Natural killer cell (primary cell): ENCODE results near the gene FADS2. TPM values are rescaled to one million over a fixed set of nuclear protein-coding genes. Genes with fewer than 3 reads are reported as not detected.

Experiments used
- ATAC-seq, 3 donors: fragments of 150-1000 bp in 2 of 3; fragments of 200-7000 bp in 1 of 3; cut with Tn5 transposase; 1 replicate in 1 of 3; 2 replicates in 2 of 3; pipeline ENCODE4 v1.10.0; 2021; ENCODE audit warnings: mild to moderate bottlenecking in 2 of 3, moderate library complexity in 2 of 3
- DNase-seq, 2 donors: peaks; one replicate each; pipeline versions ENCODE4 v3.0.0 to v3.0.0-alpha.2; 2013 to 2021; ENCODE audit warnings: mixed read lengths in 1 of 2
- H3K27ac ChIP-seq: one replicate; pipeline ENCODE4 v1.5.1; 2013; ENCODE audit warnings: mild to moderate bottlenecking, low read length
- H3K27me3 ChIP-seq: one replicate; pipeline ENCODE4 v1.6.1; 2013; ENCODE audit warnings: low read length; ENCODE audit not compliant: control insufficient read depth, insufficient read depth
- H3K36me3 ChIP-seq: one replicate; pipeline ENCODE4 v1.6.1; 2013; ENCODE audit warnings: low read length; ENCODE audit not compliant: control insufficient read depth, insufficient read depth
- H3K4me1 ChIP-seq: one replicate; pipeline ENCODE4 v1.6.1; 2013; ENCODE audit warnings: low read length; ENCODE audit not compliant: control insufficient read depth, insufficient read depth
- H3K4me3 ChIP-seq: one replicate; pipeline ENCODE4 v1.5.1; 2013; ENCODE audit warnings: low read length
- H3K9me3 ChIP-seq: one replicate; pipeline ENCODE4 v1.6.1; 2013; ENCODE audit warnings: low read length; ENCODE audit not compliant: control insufficient read depth, insufficient read depth
- H3K27ac Mint-ChIP-seq, 2 donors: one replicate each; pipeline ENCODE4 v1.8.0; 2022; ENCODE audit warnings: mild to moderate bottlenecking in 2 of 2, mixed read lengths in 2 of 2, moderate library complexity in 1 of 2
- H3K27me3 Mint-ChIP-seq, 2 donors: one replicate each; pipeline ENCODE4 v1.8.0; 2022; ENCODE audit warnings: low read depth in 2 of 2, mixed read lengths in 2 of 2
- H3K36me3 Mint-ChIP-seq: one replicate; pipeline ENCODE4 v1.8.0; 2022; ENCODE audit warnings: mixed read lengths
- H3K4me1 Mint-ChIP-seq, 2 donors: one replicate each; pipeline ENCODE4 v1.8.0; 2022; ENCODE audit warnings: mixed read lengths in 2 of 2
- H3K4me3 Mint-ChIP-seq: one replicate; pipeline ENCODE4 v1.8.0; 2022; ENCODE audit warnings: mild to moderate bottlenecking, moderate library complexity, mixed read lengths
- H3K9me3 Mint-ChIP-seq, 2 donors: one replicate each; pipeline ENCODE4 v1.8.0; 2022; ENCODE audit warnings: mixed read lengths in 2 of 2
- WGBS: methylation state at CpG from one replicate; pipeline ENCODE4 v1.1.7; 2013; ENCODE audit warnings: missing lambda C conversion rate; ENCODE audit not compliant: insufficient coverage; 5-methylcytosine and 5-hydroxymethylcytosine counted together
- intact Hi-C: fragments of 100-400 bp; cut with micrococcal nuclease; formaldehyde crosslinking; loops from one replicate; pipeline ENCODE4 v1.14.2; 2022
- total RNA-seq, 4 donors: library from RNA; stranded (reverse); fragments of 120-200 nt in 1 of 4; gene quantifications; one replicate each; pipeline versions ENCODE4 v1.2.3 to v1.2.4, GENCODE V29; 2013 to 2022
- TF ChIP-seq, protein P1 (sequence below): fragments of 200-600 bp; IDR thresholded peaks from one replicate; pipeline ENCODE4 v1.8.0; 2022; ENCODE audit warnings: antibody characterized with exemption

FADS2 gene
- total RNA-seq, 3 donors from 2014 or later (not counting 1 experiment from before 2014, with no cell fraction given), result 30.4 to 52.7 (median 34.4) TPM

DNA sequence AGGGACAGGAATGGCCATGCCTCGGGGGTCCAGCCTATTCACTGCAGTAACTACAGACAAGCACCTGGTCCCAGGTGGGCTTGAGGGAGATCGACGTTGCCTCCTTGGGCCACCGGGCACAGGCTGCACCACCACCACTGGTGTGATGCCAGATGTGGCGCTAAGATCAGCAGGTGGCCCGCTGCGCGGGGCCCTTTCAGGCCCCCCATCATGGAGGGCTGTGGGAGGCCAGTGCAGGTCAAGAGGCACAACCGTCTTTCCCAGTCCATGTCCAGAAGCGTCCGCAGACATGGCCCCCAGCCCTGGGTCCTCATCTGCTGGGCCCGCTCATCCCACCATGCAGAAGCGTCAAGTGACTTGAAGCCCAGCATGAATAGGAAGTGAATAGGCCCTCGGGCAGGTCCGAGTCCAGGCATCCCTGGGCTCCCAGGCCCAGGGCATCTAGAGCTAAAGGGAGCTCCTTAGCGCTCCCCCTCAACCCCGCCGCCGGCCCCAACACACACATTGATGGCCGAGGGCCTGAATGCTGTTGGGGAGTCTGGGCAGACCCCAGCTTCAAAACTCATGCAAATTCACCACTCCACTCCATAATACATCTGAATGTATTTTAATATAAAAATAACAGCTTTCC is 45.0 kb downstream of the FADS2 start:
- Histone ChIP-seq H3K27ac (no peak overlapping the region), H3K36me3 (no peaks in the 10 kb centered on the region), H3K4me3 (no peak overlapping the region), H3K9me3 (no peaks in the 10 kb centered on the region), H3K4me1 (peaks cover 8% of the 10 kb centered on the region), H3K27me3 (no peaks in the 10 kb centered on the region)
- no peaks in the 10 kb centered on the region for H3K36me3 Mint-ChIP-seq
- intact Hi-C loops, result no loop called here
- no peaks in the 10 kb centered on the region for H3K9me3 Mint-ChIP-seq
- ATAC-seq, result no peak
- H3K27me3 Mint-ChIP-seq, result no peaks in the 10 kb centered on the region
- 88% methylated on average over 19 of the region's 20 CpGs for WGBS
- DNase-seq, result no peak
- peaks cover 6 to 8% of the 10 kb centered on the region in 2 donors for H3K4me1 Mint-ChIP-seq
- TF ChIP-seq, protein P1, sequence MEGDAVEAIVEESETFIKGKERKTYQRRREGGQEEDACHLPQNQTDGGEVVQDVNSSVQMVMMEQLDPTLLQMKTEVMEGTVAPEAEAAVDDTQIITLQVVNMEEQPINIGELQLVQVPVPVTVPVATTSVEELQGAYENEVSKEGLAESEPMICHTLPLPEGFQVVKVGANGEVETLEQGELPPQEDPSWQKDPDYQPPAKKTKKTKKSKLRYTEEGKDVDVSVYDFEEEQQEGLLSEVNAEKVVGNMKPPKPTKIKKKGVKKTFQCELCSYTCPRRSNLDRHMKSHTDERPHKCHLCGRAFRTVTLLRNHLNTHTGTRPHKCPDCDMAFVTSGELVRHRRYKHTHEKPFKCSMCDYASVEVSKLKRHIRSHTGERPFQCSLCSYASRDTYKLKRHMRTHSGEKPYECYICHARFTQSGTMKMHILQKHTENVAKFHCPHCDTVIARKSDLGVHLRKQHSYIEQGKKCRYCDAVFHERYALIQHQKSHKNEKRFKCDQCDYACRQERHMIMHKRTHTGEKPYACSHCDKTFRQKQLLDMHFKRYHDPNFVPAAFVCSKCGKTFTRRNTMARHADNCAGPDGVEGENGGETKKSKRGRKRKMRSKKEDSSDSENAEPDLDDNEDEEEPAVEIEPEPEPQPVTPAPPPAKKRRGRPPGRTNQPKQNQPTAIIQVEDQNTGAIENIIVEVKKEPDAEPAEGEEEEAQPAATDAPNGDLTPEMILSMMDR, result no peak
- H3K27ac Mint-ChIP-seq, result no peak overlapping the region
- no peak overlapping the region for H3K4me3 Mint-ChIP-seq

DNA sequence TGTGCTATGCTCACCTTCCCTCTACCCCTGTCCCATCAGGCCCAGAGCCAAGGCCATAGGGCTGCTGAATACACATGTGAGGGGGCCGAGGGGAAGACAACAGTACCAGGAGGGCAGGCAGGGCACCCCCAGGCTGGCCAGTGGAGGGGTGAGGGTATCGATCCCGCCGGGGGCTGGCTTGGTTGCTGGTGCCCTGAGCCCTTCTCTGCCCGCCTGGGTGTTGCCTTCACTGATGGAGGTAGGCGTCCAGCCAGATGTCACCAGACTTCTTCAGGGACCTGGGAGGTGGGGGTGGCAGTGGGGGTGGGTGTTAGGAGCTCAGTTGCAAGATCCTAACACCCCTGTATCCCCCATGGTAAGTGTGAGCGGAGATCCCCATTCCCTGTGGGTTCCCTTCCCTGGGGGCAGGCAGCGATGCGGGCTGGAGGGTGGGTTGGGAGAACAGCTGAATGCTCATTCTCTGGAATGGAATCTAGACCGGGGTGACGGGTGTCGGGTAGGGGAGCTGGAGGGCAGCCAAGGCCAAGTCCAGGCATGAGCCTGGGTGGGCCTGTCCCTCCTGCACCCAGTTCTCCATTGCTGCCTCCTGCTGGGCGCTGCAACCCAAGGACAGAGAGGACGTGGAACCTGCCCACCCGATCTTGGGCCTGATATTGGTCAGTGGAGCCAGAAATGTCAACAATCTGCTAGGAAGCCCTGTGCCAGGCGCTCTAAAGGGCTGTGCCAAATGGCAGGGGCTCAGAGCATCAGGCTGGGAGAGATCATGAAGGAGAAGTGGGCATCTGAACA is 45.7 kb downstream of the FADS2 start:
- no peak overlapping the region for H3K27ac Mint-ChIP-seq
- ATAC-seq (no peak), DNase-seq (no peak)
- no peaks in the 10 kb centered on the region for H3K9me3 ChIP-seq
- H3K9me3 Mint-ChIP-seq, result no peaks in the 10 kb centered on the region
- no peak overlapping the region for H3K4me3 ChIP-seq
- TF ChIP-seq, protein P1, result no peak
- peaks cover 8% of the 10 kb centered on the region for H3K4me1 ChIP-seq
- intact Hi-C loops, result no loop called here
- H3K36me3 Mint-ChIP-seq, result no peaks in the 10 kb centered on the region
- no peaks in the 10 kb centered on the region for H3K27me3 Mint-ChIP-seq
- no peaks in the 10 kb centered on the region for H3K27me3 ChIP-seq
- peaks cover 6 to 8% of the 10 kb centered on the region in 2 donors for H3K4me1 Mint-ChIP-seq
- H3K4me3 Mint-ChIP-seq, result no peak overlapping the region
- 91% methylated on average over 16 of the region's 16 CpGs for WGBS
- H3K36me3 ChIP-seq, result no peaks in the 10 kb centered on the region
- H3K27ac ChIP-seq, result no peak overlapping the region

DNA sequence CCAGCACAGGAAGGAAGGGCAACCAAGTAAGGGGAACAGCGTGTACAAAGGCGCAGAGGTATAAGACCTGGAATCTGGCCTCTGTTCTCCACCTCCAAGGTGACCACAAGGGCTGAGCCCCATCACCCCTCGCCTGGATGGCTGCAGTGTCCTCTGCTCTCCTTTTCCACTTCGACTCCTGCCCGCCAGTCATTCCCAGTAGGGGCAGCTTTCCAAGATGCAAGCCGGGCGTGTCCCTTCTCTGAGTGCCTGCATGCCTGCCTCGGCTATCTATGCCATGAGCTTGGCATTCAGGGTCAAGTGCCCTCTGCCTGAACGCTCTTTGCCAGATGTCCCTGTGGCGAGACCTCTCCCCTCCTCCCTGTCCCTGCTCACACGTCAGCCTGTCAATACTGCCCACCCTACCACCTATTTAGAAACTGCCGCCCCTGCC is 46.3 kb downstream of the FADS2 start:
- Mint-ChIP-seq H3K27ac (no peak overlapping the region), H3K4me3 (no peak overlapping the region)

More for the DNA sequence above, 46.3 kb downstream of the FADS2 start:
- ATAC-seq, result no peak
- no peak for DNase-seq
- Histone ChIP-seq H3K9me3 (no peaks in the 10 kb centered on the region), H3K27me3 (no peaks in the 10 kb centered on the region), H3K36me3 (no peaks in the 10 kb centered on the region), H3K4me1 (peaks cover 8% of the 10 kb centered on the region), H3K27ac (no peak overlapping the region), H3K4me3 (no peak overlapping the region)
- 93% methylated on average over 11 of the region's 12 CpGs for WGBS
- Mint-ChIP-seq H3K27me3 (no peaks in the 10 kb centered on the region), H3K4me1 (peaks cover 6 to 8% of the 10 kb centered on the region in 2 donors), H3K9me3 (no peaks in the 10 kb centered on the region), H3K36me3 (no peaks in the 10 kb centered on the region)
- TF ChIP-seq, protein P1, result no peak
- intact Hi-C loops, result no loop called here
